HG02840 (cell line): Measurements from ENCODE around the gene ATAD3C.
"Not testable (repeated sequence)": the region's sequence is repeated elsewhere in the genome, so short reads cannot be mapped to it uniquely, and the experiment has no call there.

ENCODE experiments used
- ATAC-seq: cut with Tn5 transposase; IDR thresholded peaks from one replicate; pipeline ENCODE4 v1.9.1; 2021; ENCODE audit warnings: mild to moderate bottlenecking, moderate library complexity, moderate number of reproducible peaks; ENCODE audit not compliant: unreplicated experiment, low FRiP score

ATAD3C gene

GRCh38 chr1:1468196-1468985 lies 18.9 kb downstream of the ATAD3C start:
- not testable (repeated sequence) for ATAC-seq

- ATAC-seq = no peak
These were observed 21.3 kb downstream of the ATAD3C start for GRCh38 chr1:1470626-1471388.

- peak; percentile 90 for ATAC-seq
These were observed 22.0 kb downstream of the ATAD3C start, which contains the start of gene ATAD3B for GRCh38 chr1:1471389-1472052. TSS of gene ATAD3B (plus strand) at chr1:1471765. CDS start at chr1:1471885, 120 bp downstream.

- peak; percentile 10 for ATAC-seq
These were observed 22.8 kb downstream of the ATAD3C start for GRCh38 chr1:1472053-1472876.

- not testable (repeated sequence) for ATAC-seq
These were observed 26.5 kb downstream of the ATAD3C start for GRCh38 chr1:1476011-1476410.

- no peak for ATAC-seq
These were observed 27.7 kb downstream of the ATAD3C start for GRCh38 chr1:1477206-1477605.

GRCh38 chr1:1479547-1480487 lies 30.3 kb downstream of the ATAD3C start:
- ATAC-seq = no peak

- not testable (repeated sequence) for ATAC-seq
These were observed 31.0 kb downstream of the ATAD3C start for GRCh38 chr1:1480488-1480867.

GRCh38 chr1:1481811-1482210 lies 32.3 kb downstream of the ATAD3C start:
- ATAC-seq = not testable (repeated sequence)

GRCh38 chr1:1482856-1483255 lies 33.4 kb downstream of the ATAD3C start:
- no peak for ATAC-seq

GRCh38 chr1:1483714-1484113 lies 34.2 kb downstream of the ATAD3C start:
- no peak for ATAC-seq

- ATAC-seq = not testable (repeated sequence)
These were observed 35.7 kb downstream of the ATAD3C start for GRCh38 chr1:1484976-1485750.

GRCh38 chr1:1485755-1486317 lies 36.3 kb downstream of the ATAD3C start:
- ATAC-seq = not testable (repeated sequence)

GRCh38 chr1:1487701-1488100 lies 38.2 kb downstream of the ATAD3C start:
- no peak for ATAC-seq

- ATAC-seq = no peak
These were observed 39.7 kb downstream of the ATAD3C start for GRCh38 chr1:1489231-1489630.

GRCh38 chr1:1489861-1490260 lies 40.4 kb downstream of the ATAD3C start:
- ATAC-seq = no peak

GRCh38 chr1:1490633-1491230 lies 41.2 kb downstream of the ATAD3C start:
- ATAC-seq = no peak

- ATAC-seq = no peak
These were observed 42.1 kb downstream of the ATAD3C start for GRCh38 chr1:1491601-1492000.
